GM19467 (cell line): ENCODE measurements around the gene SAMD13.

ENCODE experiments used
- ATAC-seq: cut with Tn5 transposase; IDR thresholded peaks from one replicate; pipeline ENCODE4 v1.9.1; 2021; ENCODE audit warnings: mild to moderate bottlenecking, moderate library complexity; ENCODE audit not compliant: unreplicated experiment

Gene SAMD13

GRCh38 chr1:84370266-84370665 is 68.8 kb downstream of the SAMD13 start:
- no peak for ATAC-seq

- no peak for ATAC-seq
These were observed 69.4 kb downstream of the SAMD13 start for GRCh38 chr1:84370831-84371394.

DNA sequence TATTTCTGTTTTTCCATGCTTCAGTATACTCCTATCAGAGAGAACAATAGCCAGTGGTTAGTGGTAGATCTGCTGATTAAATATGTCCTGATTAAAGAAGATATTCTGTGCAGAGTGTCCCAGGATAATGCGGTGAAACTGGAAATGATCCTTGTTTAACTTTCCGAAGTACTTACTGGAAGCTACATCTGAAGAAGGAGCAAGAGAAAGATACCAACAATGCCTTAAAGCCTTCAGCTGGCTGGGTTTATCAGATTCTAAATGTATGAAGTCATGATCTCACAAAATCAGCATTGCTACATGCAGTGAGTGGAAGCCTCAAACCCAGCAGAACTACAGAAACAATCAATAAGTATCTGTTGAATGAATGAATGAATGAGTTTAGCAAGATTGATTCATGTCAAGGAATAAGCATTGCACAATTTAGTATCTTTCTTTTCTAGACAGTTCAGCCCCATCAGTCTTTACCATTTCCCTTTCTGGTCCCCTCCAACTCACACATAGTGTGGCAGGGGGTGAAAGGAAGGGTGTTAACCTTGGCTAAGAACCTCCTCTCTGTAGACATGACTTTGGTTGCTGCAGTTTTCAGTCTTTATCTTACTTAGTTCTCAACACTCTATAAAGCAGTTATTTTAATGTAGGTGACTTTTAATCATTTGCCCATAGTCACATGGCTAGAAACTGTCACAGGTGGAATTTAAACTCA is 72.1 kb downstream of the SAMD13 start:
- ATAC-seq, result no peak

GRCh38 chr1:84374991-84375696 is 73.6 kb downstream of the SAMD13 start:
- ATAC-seq, result no peak

DNA sequence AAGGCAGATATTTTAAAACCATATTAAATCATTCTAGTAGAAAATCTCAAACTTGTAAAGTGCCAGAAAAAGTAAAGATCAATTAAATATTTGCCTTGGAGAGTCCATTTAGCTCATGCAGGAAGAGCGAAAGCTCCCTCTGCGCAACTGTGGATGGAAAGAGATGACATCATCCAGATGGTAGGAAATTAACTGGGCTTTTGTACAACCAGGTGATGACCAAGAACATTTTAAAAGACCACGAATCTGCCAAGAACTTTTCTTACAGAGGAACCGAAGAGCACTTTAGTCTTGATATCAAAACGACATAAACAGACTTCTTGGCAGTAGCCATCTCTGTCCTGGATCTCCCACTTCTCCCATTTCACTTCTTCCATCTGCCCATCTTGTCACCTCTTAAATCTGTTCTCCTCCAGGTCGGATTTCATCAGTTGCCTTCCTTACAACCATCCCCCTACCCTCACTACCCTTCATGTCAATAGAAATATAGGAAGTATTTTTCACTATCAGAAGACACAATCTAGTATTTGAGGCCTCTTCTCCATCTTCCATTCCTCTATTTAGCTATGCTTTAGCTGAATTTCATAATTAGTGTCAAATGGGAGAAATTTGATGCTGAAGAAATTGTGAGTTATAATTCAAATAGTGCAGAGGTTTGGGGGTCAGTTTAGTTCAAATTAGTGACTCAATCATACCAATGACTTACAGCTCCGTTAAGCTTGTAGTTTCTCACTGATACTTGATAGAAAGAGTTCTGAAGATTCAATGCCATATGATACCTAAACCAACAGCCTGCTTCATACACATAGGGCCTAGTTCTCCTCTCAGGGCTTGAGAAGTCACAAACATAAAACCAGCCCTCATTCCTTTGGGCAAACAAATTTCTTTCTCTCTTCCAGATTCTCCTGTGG is 74.7 kb downstream of the SAMD13 start:
- no peak for ATAC-seq

DNA sequence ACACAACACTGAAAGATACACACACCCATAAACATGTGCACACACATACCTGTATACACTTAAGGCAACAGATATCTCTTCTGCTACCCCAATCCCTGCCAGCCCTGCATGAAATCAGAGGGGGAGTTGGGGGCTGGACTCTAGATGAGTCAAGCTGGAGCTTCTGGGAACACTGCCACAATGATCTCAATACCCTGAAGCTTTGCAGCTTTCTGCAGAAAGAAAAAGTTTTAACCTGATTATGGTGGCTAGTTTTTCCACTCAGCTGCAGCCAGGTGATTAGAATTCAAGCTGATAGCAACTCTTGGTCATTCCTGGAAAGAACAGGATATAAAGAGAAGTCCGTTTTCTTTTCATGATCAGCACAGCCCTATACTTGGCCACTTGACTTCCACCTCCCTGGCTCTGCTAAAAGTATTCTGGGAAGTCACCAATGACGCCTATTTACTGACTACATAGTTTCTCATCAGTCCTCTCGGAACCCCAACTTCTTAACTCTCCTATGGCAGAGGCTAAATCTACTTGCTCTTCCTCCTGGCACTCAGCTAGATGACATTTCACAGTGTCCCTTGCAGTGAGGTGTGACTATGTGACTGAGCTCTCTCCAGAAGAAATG is 76.1 kb downstream of the SAMD13 start:
- ATAC-seq, result no peak

GRCh38 chr1:84379138-84379916 is 77.8 kb downstream of the SAMD13 start:
- no peak for ATAC-seq

DNA sequence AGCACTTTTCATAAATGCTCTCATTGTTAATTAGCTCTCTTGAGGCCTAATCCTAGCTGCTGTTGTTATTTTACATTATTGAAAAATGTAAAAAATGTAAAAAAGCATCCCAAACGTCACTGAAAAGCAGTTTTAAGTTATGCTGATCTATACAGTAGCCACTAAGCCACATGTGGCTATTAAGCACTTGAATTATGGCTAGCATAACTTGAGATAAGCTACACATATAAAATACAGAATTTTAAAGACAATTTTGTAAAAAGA is 78.3 kb downstream of the SAMD13 start:
- ATAC-seq, result no peak

- ATAC-seq, result no peak
These were observed 80.6 kb downstream of the SAMD13 start for GRCh38 chr1:84382127-84382526.

DNA sequence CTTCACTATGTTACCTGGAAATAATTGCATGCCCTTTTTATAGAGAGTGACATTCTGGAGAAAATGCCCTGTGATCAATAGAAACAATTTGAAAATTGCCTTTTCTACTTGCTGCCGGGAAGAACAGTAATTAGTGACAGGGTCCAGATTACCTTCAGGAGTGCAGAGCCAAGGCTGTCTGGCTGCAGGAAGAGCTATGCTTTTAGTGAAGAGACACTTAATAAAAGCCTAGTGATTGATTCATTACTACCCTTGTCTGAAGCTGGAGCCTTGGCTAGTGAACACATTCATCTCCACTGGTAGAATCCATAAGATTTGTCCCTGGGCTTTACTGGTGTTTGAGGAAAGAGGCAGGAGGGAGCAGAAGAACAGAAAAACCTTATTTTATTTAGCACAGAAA is 83.8 kb downstream of the SAMD13 start:
- ATAC-seq, result no peak

- ATAC-seq, result no peak
These were observed 85.4 kb downstream of the SAMD13 start for GRCh38 chr1:84386716-84387479.

GRCh38 chr1:84387480-84388163 is 86.1 kb downstream of the SAMD13 start:
- no peak for ATAC-seq

GRCh38 chr1:84390226-84390625 is 88.7 kb downstream of the SAMD13 start:
- ATAC-seq, result no peak

DNA sequence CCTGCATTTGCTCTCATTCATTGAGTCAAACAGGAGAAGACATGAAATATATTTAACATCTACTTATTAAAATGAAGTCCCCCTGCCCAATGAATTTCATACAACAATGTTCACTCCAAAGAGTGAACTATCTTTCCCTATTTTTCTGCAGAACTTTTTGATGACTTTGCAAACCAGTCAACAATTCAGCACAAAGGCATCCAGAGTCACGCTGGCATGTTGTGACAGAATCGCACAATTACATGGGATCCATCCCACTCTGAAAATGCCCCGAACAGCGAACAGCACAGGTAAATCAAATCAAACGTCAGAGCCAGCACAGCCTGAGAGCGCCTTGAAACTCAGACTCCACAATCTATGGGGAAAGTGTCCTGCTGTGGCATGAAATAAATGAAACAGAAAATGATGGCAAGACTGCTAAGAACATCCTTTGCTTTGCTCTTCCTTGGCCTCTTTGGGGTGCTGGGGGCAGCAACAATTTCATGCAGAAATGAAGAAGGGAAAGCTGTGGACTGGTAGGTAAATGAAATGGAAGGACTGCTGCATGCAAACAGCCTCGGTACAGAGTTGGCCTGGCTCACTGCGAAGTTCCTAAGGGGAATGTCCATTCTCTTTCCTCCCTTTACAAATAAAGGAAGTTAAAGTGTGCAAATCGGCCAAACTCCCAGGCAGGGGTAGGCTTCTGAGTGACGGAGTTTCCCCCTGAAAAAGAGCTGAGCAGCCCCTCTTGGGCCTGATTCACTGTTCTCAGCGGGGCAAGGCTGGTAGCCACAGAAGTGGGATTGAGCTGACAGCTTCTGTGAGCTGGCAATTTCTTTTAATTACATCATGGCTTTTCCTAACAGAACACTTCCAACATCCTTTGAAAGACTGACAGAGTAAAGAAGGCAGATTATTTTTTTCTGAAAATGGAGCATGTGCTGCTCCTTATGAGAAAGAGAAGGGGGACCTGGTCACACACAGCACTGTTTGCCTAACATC is 97.0 kb downstream of the SAMD13 start, which contains the start of gene DNASE2B:
TSS of gene DNASE2B (plus strand) at position 310 of the 981 bp plus-strand sequence. CDS start at position 391, 81 bp downstream.
- no peak for ATAC-seq
